ELF-1 (cell line): Measurements from ENCODE around the gene CHAC1.

Experiments used
- DNase-seq: peaks from one replicate; pipeline ENCODE4 v3.0.0-alpha.2; 2016; ENCODE audit warnings: low read depth, low spot score

Gene CHAC1

GRCh38 chr15:40985541-40986330, 32.5 kb downstream of the CHAC1 start:
- no peak for DNase-seq

- no peak for DNase-seq
These were observed 33.5 kb downstream of the CHAC1 start for GRCh38 chr15:40986820-40987219.

GRCh38 chr15:40988156-40988555, 34.9 kb downstream of the CHAC1 start:
- DNase-seq: no peak

GRCh38 chr15:40990080-40990479, 36.8 kb downstream of the CHAC1 start:
- no peak for DNase-seq

- no peak for DNase-seq
These were observed 37.5 kb downstream of the CHAC1 start for GRCh38 chr15:40990789-40991188.

GRCh38 chr15:40991355-40991754, 38.1 kb downstream of the CHAC1 start:
- DNase-seq: no peak

GRCh38 chr15:40992241-40992741, 39.0 kb downstream of the CHAC1 start:
- DNase-seq: no peak

GRCh38 chr15:40992825-40993224, 39.6 kb downstream of the CHAC1 start:
- DNase-seq: no peak

- DNase-seq: no peak
These were observed 42.4 kb downstream of the CHAC1 start for GRCh38 chr15:40995656-40996055.

- DNase-seq: no peak
These were observed 45.9 kb downstream of the CHAC1 start for GRCh38 chr15:40999190-40999589.

GRCh38 chr15:41001524-41002214, 48.4 kb downstream of the CHAC1 start:
- DNase-seq: no peak

- no peak for DNase-seq
These were observed 51.2 kb downstream of the CHAC1 start for GRCh38 chr15:41004490-41004889.
